Neural cell (in vitro differentiated cells): ENCODE data around the gene SKI. TPM values are rescaled to one million over a fixed set of nuclear protein-coding genes. Genes with fewer than 3 reads are reported as not detected.

Source experiments
- H2AFZ ChIP-seq: fragments of 200-600, 300-800 bp; sonication (generic), shearing (Covaris generic); 2 replicates; pipeline ENCODE4 v1.6.0; 2014; ENCODE audit warnings: low read depth, mild to moderate bottlenecking, antibody characterized with exemption, low read length, moderate library complexity
- H3F3A ChIP-seq: fragments of 200-600 bp; shearing (Covaris generic); 2 replicates; pipeline ENCODE4 v1.6.1; 2016; ENCODE audit warnings: mild to moderate bottlenecking, moderate library complexity, mixed read lengths, antibody characterized with exemption, low read length; ENCODE audit not compliant: insufficient read depth, poor library complexity, severe bottlenecking
- H3K27ac ChIP-seq: fragments of 200-600, 300-800 bp; sonication (generic), shearing (Covaris generic); 2 replicates; pipeline ENCODE4 v1.5.1; 2014; ENCODE audit warnings: mild to moderate bottlenecking, low read length, moderate library complexity
- H3K27me3 ChIP-seq: fragments of 300-800, 200-600 bp; sonication (generic), shearing (Covaris generic); 2 replicates; pipeline ENCODE4 v1.6.0; 2014; ENCODE audit warnings: mild to moderate bottlenecking, low read depth, low read length, moderate library complexity; ENCODE audit not compliant: insufficient read depth
- H3K36me3 ChIP-seq: fragments of 300-800, 200-600 bp; sonication (generic), shearing (Covaris generic); 2 replicates; pipeline ENCODE4 v1.5.1; 2014; ENCODE audit warnings: mild to moderate bottlenecking, antibody characterized with exemption, low read length, moderate library complexity; ENCODE audit not compliant: insufficient read depth
- H3K4me2 ChIP-seq: fragments of 300-800, 200-600 bp; sonication (generic), shearing (Covaris generic); 2 replicates; pipeline ENCODE4 v1.6.0; 2014; ENCODE audit warnings: mild to moderate bottlenecking, low read length
- H3K4me3 ChIP-seq: fragments of 300-800, 200-600 bp; sonication (generic), shearing (Covaris generic); 2 replicates; pipeline ENCODE4 v1.5.1; 2014; ENCODE audit warnings: mild to moderate bottlenecking, low read length, moderate library complexity
- H3K79me2 ChIP-seq: fragments of 200-600 bp; shearing (Covaris generic); replicated peaks from 2 replicates; pipeline ENCODE4 v1.6.0; 2014; ENCODE audit warnings: mild to moderate bottlenecking, low read length, moderate library complexity; ENCODE audit not compliant: insufficient read depth
- H3K9ac ChIP-seq: fragments of 300-800, 200-600 bp; sonication (generic), shearing (Covaris generic); 2 replicates; pipeline ENCODE4 v1.6.1; 2016; ENCODE audit warnings: mild to moderate bottlenecking, low read length, mixed read lengths
- H3K9me2 ChIP-seq: fragments of 200-600 bp; shearing (Covaris generic); 2 replicates; pipeline ENCODE4 v1.6.1; 2016; ENCODE audit warnings: mild to moderate bottlenecking, low read length, mixed read lengths; ENCODE audit not compliant: insufficient read depth
- H3K9me3 ChIP-seq: fragments of 200-600, 300-800 bp; sonication (generic), shearing (Covaris generic); 2 replicates; pipeline ENCODE4 v1.6.1; 2016; ENCODE audit warnings: mild to moderate bottlenecking, mixed run types, low read length, moderate library complexity, mixed read lengths
- H4K20me1 ChIP-seq: fragments of 200-600 bp; shearing (Covaris generic); 2 replicates; pipeline ENCODE4 v1.6.1; 2016; ENCODE audit warnings: mild to moderate bottlenecking, mixed run types; ENCODE audit not compliant: insufficient read depth
- CTCF ChIP-seq: fragments of 450-650 bp; IDR thresholded peaks from 2 replicates; pipeline ENCODE4 v1.5.1; 2014; ENCODE audit warnings: antibody characterized with exemption, mild to moderate bottlenecking, moderate library complexity; ENCODE audit not compliant: poor library complexity, severe bottlenecking
- EP300 ChIP-seq: fragments of 450-650 bp; conservative IDR thresholded peaks from 2 replicates; pipeline ENCODE4 v1.6.1; 2014; ENCODE audit warnings: antibody characterized with exemption, mild to moderate bottlenecking, moderate library complexity; ENCODE audit not compliant: poor library complexity, severe bottlenecking
- EZH2 ChIP-seq: fragments of 200-600, 300-800 bp; shearing (Covaris generic), sonication (generic); IDR thresholded peaks from 2 replicates; pipeline ENCODE4 v1.6.1; 2014; ENCODE audit warnings: antibody characterized with exemption, low read length, borderline replicate concordance, mild to moderate bottlenecking; ENCODE audit not compliant: insufficient read depth, poor library complexity, severe bottlenecking
- MXI1 ChIP-seq: fragments of 450-650 bp; conservative IDR thresholded peaks from 2 replicates; pipeline ENCODE4 v1.6.1; 2014; ENCODE audit warnings: antibody characterized with exemption, mild to moderate bottlenecking; ENCODE audit not compliant: poor library complexity, severe bottlenecking
- POLR2AphosphoS5 ChIP-seq: IDR thresholded peaks from 2 replicates; pipeline ENCODE4 v1.6.1; 2012
- RAD21 ChIP-seq: fragments of 450-650 bp; conservative IDR thresholded peaks from 2 replicates; pipeline ENCODE4 v1.6.1; 2014; ENCODE audit warnings: antibody characterized with exemption, mild to moderate bottlenecking, moderate library complexity
- REST ChIP-seq: IDR thresholded peaks from 2 replicates; pipeline ENCODE4 v1.6.1; 2012; ENCODE audit warnings: borderline replicate concordance
- SMC3 ChIP-seq: fragments of 450-650 bp; conservative IDR thresholded peaks from 2 replicates; pipeline ENCODE4 v1.6.1; 2014; ENCODE audit warnings: antibody characterized with exemption, mild to moderate bottlenecking, moderate library complexity; ENCODE audit not compliant: poor library complexity
- TAF1 ChIP-seq: IDR thresholded peaks from 2 replicates; pipeline ENCODE4 v1.6.1; 2012; ENCODE audit warnings: low read depth
- polyA plus RNA-seq: library from polyadenylated mRNA; depleted of rRNA; stranded (reverse); fragments of >200 nt; gene quantifications from 2 replicates; pipeline ENCODE4 v1.2.3, GENCODE V29; 2014

SKI gene
- polyA plus RNA-seq, 1 donor from 2014 or later: 4.1 TPM

GRCh38 chr1:2269922-2270259 lies 41.8 kb downstream of the SKI start:
- Histone ChIP-seq H3K4me2 (no peak overlapping the region), H4K20me1 (no peaks in the 10 kb centered on the region), H3F3A (no peaks in the 10 kb centered on the region), H3K9ac (no peak overlapping the region), H3K9me2 (no peaks in the 10 kb centered on the region), H2AFZ (no peak overlapping the region), H3K79me2 (peaks cover 76% of the 10 kb centered on the region), H3K27ac (no peak overlapping the region), H3K4me3 (no peak overlapping the region), H3K27me3 (no peaks in the 10 kb centered on the region), H3K9me3 (no peaks in the 10 kb centered on the region), H3K36me3 (no peaks in the 10 kb centered on the region)
- no peak for TF ChIP-seq MXI1
- no peak for TF ChIP-seq EZH2
- no peak for TF ChIP-seq RAD21
- TF ChIP-seq REST: no peak
- TF ChIP-seq TAF1: no peak
- TF ChIP-seq EP300: no peak
- TF ChIP-seq SMC3: no peak
- TF ChIP-seq CTCF: no peak
- TF ChIP-seq POLR2AphosphoS5: no peak

DNA sequence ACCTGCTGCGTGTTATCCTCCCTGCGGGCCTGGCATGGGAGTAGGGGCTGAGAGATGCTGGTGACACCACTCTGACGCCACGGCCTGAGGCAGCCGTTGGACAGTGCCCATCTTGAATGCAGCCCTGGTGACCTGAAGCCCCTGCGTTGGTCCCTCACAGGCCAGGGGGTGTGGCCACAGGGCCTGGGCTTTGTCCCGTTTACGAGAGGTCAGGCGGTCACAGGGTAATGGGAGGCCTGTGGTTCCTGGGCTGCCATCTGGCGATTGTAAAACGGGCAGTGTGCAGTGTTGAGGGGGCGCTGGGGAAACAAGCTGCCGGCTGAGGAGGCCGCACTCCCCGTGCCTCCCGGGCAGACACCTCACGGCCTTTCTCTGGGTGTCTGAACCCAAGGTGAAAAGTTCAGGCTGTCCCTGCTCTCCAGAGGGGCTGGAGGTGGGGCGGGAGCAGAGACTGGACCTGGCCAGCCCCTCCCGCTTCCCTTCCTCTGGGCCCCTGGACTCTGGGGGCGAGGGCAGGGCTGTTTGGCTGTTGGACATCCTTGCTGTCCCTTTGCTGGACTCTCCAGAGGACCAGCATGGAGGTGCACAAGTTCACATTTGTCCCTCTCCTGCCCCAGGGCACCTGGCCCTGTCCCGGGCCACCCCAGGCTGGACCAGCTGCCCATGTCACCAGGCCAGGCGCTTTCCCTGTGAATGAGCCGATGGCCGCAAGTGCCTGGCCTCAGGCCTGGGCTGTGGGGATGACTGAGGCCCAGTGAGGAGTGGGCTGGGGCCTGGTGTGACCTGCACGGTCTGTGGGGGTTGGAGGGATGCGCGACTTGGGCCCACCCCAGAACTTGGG lies 42.4 kb downstream of the SKI start:
- H2AFZ ChIP-seq: no peak overlapping the region
- H3K27ac ChIP-seq: no peak overlapping the region
- peak overlapping the region; percentile 34 for H3K4me3 ChIP-seq
- peak overlapping the region; percentile 38 for H3K9ac ChIP-seq
- TF ChIP-seq POLR2AphosphoS5 (no peak), CTCF (no peak), EP300 (no peak), REST (no peak), EZH2 (no peak), RAD21 (no peak), MXI1 (no peak), SMC3 (no peak), TAF1 (no peak)
- H3F3A ChIP-seq: no peaks in the 10 kb centered on the region
- no peaks in the 10 kb centered on the region for H4K20me1 ChIP-seq
- no peaks in the 10 kb centered on the region for H3K9me2 ChIP-seq
- no peaks in the 10 kb centered on the region for H3K36me3 ChIP-seq
- no peaks in the 10 kb centered on the region for H3K27me3 ChIP-seq
- peaks cover 75% of the 10 kb centered on the region for H3K79me2 ChIP-seq
- H3K4me2 ChIP-seq: no peak overlapping the region
- H3K9me3 ChIP-seq: no peaks in the 10 kb centered on the region
